ENCODE measurements around the gene ADISSP.
A peak's percentile ranks its signal among the peaks of the same experiment; 100 is the strongest.

The ADISSP gene

DNA sequence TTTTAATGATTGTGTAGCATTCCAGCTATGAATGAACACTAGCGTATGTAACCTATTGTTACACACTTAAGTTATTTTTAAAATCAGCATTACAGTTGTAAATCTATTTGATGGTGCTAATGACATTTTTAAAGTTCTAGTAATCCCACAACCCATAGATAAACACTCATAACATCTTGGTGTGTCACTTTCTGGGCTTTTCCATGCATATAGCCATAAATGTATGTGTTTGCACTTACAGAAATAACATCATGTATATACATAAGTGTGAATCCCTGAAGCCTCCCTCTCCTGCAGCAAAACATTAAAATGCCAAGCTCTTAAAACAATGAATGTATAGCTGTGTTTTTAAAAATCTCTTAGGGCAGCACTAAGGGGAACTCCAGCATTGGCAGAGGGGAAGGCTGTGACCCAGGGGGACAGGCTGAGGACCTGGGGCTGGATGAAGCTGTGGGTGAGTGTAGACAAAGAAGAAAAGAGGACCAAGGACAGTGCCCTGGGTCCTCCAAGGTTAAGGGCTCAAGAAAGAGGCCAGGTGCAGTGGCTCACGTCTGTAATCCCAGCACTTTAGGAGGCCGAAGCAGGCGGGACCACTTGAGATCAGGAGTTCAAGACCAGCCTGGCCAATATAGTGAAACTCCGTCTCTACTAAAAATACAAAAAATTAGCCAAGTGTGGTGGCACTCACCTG, 19.9 kb upstream of the ADISSP start:
- peak overlapping the region; percentile 53 for H3K27ac ChIP-seq (ENCODE audit: insufficient read depth, low read length, poor library complexity, severe bottlenecking)
- H3K4me3 ChIP-seq (ENCODE audit: insufficient read depth, low read depth, low read length, poor library complexity, severe bottlenecking): no peak overlapping the region
- DNase-seq: no peak
- H3K27me3 ChIP-seq (replicated peaks; ENCODE audit: control insufficient read depth, insufficient read depth, low read length, poor library complexity, severe bottlenecking): no peaks in the 10 kb centered on the region
- peaks cover 8% of the 10 kb centered on the region for H3K4me1 ChIP-seq (ENCODE audit: control insufficient read depth, insufficient read depth, low read length, poor library complexity, severe bottlenecking)
- H3K36me3 ChIP-seq (ENCODE audit: control insufficient read depth, insufficient read depth, low read length): no peaks in the 10 kb centered on the region
- H3K9me3 ChIP-seq (ENCODE audit: control insufficient read depth, low read length): no peaks in the 10 kb centered on the region

DNA sequence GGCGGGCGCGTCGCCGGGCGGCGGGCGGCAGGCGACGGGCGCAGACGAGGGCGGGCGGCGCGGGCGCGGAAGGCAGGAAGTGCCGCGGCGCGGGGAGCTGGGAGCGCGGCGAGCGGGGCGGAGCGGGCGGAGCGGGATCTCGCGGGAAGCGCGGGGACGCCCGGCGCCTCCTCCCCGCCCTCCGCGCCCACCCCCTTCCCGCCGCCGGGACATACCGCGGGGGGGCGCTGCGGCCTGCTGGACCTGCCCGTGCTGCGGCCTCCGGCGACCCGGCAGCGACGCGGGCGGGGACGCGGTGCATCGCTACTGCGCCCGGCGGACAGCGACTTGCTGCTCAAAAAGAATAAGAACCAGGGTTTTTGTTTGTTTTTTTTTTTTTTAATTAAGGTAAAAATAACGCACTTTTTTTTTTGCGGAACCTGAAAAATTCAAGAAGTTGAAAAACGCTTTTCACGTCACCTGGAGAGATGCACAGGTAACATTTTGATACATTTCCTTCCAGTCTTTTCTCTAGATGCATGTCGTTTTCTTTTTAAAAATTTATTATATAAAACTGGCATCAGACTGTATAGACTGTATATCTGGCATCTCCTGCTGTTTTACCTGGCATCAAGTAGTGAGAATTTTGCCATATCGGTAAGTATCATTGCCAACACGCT, 19.2 kb upstream of the ADISSP start, which contains the start of gene CENPB:
Gene CENPB (minus strand): TSS at position 76 of the 659 bp plus-strand sequence. CDS start 257 bp downstream, outside the sequence.
- peaks cover 8% of the 10 kb centered on the region for H3K4me1 ChIP-seq (ENCODE audit: control insufficient read depth, insufficient read depth, low read length, poor library complexity, severe bottlenecking)
- H3K27me3 ChIP-seq (replicated peaks; ENCODE audit: control insufficient read depth, insufficient read depth, low read length, poor library complexity, severe bottlenecking): no peaks in the 10 kb centered on the region
- H3K9me3 ChIP-seq (ENCODE audit: control insufficient read depth, low read length): no peaks in the 10 kb centered on the region
- peak within 1 kb of the TSS; percentile 45 for H3K4me3 ChIP-seq (ENCODE audit: insufficient read depth, low read depth, low read length, poor library complexity, severe bottlenecking)
- peak within 1 kb of the TSS; percentile 58 for H3K27ac ChIP-seq (ENCODE audit: insufficient read depth, low read length, poor library complexity, severe bottlenecking)
- no peaks in the 10 kb centered on the region for H3K36me3 ChIP-seq (ENCODE audit: control insufficient read depth, insufficient read depth, low read length)
- peak; percentile 83 to 85 (median 84) for DNase-seq

DNA sequence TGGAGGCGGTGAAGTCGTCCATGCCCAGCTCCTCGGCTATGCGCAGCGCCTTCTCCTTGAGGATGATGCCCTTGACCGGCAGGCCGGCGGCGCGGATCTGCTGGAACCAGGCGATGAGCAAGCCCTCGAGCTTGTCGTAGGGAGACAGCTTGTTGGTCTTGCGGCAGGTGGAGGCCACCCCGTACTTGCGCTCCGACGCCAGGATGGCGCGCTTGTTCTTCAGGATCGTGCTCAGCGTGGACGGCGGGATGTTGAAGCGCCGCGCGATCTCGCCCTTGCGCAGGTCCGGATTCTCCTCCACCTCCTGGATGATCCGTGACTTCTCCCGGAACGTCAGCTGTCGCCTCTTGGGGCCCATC, 18.6 kb upstream of the ADISSP start:
- Histone ChIP-seq H3K9me3 (ENCODE audit: control insufficient read depth, low read length) (no peaks in the 10 kb centered on the region), H3K4me1 (ENCODE audit: control insufficient read depth, insufficient read depth, low read length, poor library complexity, severe bottlenecking) (peaks cover 10% of the 10 kb centered on the region), H3K27ac (ENCODE audit: insufficient read depth, low read length, poor library complexity, severe bottlenecking) (peak overlapping the region; percentile 58), H3K27me3 (replicated peaks; ENCODE audit: control insufficient read depth, insufficient read depth, low read length, poor library complexity, severe bottlenecking) (no peaks in the 10 kb centered on the region), H3K36me3 (ENCODE audit: control insufficient read depth, insufficient read depth, low read length) (no peaks in the 10 kb centered on the region), H3K4me3 (ENCODE audit: insufficient read depth, low read depth, low read length, poor library complexity, severe bottlenecking) (peak overlapping the region; percentile 45)
- peak in 1 of 3 donors; percentile 31 for DNase-seq

- H3K27ac ChIP-seq (ENCODE audit: insufficient read depth, low read length, poor library complexity, severe bottlenecking): peak overlapping the region; percentile 58
- H3K4me3 ChIP-seq (ENCODE audit: insufficient read depth, low read depth, low read length, poor library complexity, severe bottlenecking): no peak overlapping the region
- H3K36me3 ChIP-seq (ENCODE audit: control insufficient read depth, insufficient read depth, low read length): no peaks in the 10 kb centered on the region
- H3K27me3 ChIP-seq (replicated peaks; ENCODE audit: control insufficient read depth, insufficient read depth, low read length, poor library complexity, severe bottlenecking): no peaks in the 10 kb centered on the region
- peaks cover 11% of the 10 kb centered on the region for H3K4me1 ChIP-seq (ENCODE audit: control insufficient read depth, insufficient read depth, low read length, poor library complexity, severe bottlenecking)
- H3K9me3 ChIP-seq (ENCODE audit: control insufficient read depth, low read length): no peaks in the 10 kb centered on the region
- no peak for DNase-seq
Measured at GRCh38 chr20:3785240-3786125, 17.9 kb upstream of the ADISSP start.

- peaks cover 11% of the 10 kb centered on the region for H3K4me1 ChIP-seq (ENCODE audit: control insufficient read depth, insufficient read depth, low read length, poor library complexity, severe bottlenecking)
- no peak overlapping the region for H3K27ac ChIP-seq (ENCODE audit: insufficient read depth, low read length, poor library complexity, severe bottlenecking)
- no peaks in the 10 kb centered on the region for H3K27me3 ChIP-seq (replicated peaks; ENCODE audit: control insufficient read depth, insufficient read depth, low read length, poor library complexity, severe bottlenecking)
- H3K9me3 ChIP-seq (ENCODE audit: control insufficient read depth, low read length): no peaks in the 10 kb centered on the region
- no peaks in the 10 kb centered on the region for H3K36me3 ChIP-seq (ENCODE audit: control insufficient read depth, insufficient read depth, low read length)
- no peak overlapping the region for H3K4me3 ChIP-seq (ENCODE audit: insufficient read depth, low read depth, low read length, poor library complexity, severe bottlenecking)
- DNase-seq: no peak
Measured at GRCh38 chr20:3784863-3785239, 17.3 kb upstream of the ADISSP start.

DNA sequence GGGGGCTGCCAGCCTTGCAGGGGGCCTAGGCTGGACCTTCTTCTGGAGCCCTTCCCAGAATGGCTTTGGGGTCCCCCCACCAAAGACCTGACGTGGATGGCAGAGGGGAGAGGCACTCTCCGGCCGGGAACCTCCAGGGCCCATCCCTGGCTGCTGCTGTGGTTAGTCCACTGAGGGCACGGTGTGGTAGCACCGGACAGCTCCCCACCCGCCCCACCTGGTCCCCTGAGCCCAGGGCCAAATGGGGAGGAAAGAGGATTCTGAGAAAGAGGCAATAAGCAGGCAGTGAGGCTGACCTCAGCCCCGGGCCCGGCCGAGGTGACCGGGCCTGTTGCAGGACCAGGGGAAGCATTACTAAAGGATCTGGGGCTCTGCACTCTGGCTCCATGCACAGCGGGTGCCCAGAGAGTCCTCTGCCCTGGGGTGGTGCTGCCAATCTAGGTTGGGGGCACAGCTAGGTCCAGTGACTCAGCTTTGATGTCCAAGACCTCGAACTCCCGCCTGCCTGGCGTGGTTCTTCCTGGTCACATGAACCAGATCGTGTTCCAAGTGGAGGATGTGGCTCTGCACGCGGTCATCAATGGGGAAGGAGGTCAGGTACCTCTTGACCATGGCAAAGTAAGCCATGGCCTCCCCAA, 16.8 kb upstream of the ADISSP start:
- H3K27ac ChIP-seq (ENCODE audit: insufficient read depth, low read length, poor library complexity, severe bottlenecking): no peak overlapping the region
- no peaks in the 10 kb centered on the region for H3K9me3 ChIP-seq (ENCODE audit: control insufficient read depth, low read length)
- H3K4me3 ChIP-seq (ENCODE audit: insufficient read depth, low read depth, low read length, poor library complexity, severe bottlenecking): no peak overlapping the region

GRCh38 chr20:3783511-3784195, 16.1 kb upstream of the ADISSP start:
- no peaks in the 10 kb centered on the region for H3K9me3 ChIP-seq (ENCODE audit: control insufficient read depth, low read length)
- no peaks in the 10 kb centered on the region for H3K36me3 ChIP-seq (ENCODE audit: control insufficient read depth, insufficient read depth, low read length)
- DNase-seq: no peak
- peaks cover 12% of the 10 kb centered on the region for H3K4me1 ChIP-seq (ENCODE audit: control insufficient read depth, insufficient read depth, low read length, poor library complexity, severe bottlenecking)
- H3K27me3 ChIP-seq (replicated peaks; ENCODE audit: control insufficient read depth, insufficient read depth, low read length, poor library complexity, severe bottlenecking): no peaks in the 10 kb centered on the region
- H3K27ac ChIP-seq (ENCODE audit: insufficient read depth, low read length, poor library complexity, severe bottlenecking): no peak overlapping the region
- no peak overlapping the region for H3K4me3 ChIP-seq (ENCODE audit: insufficient read depth, low read depth, low read length, poor library complexity, severe bottlenecking)

More for the DNA sequence above, 16.8 kb upstream of the ADISSP start:
- peaks cover 11% of the 10 kb centered on the region for H3K4me1 ChIP-seq (ENCODE audit: control insufficient read depth, insufficient read depth, low read length, poor library complexity, severe bottlenecking)
- no peaks in the 10 kb centered on the region for H3K27me3 ChIP-seq (replicated peaks; ENCODE audit: control insufficient read depth, insufficient read depth, low read length, poor library complexity, severe bottlenecking)
- H3K36me3 ChIP-seq (ENCODE audit: control insufficient read depth, insufficient read depth, low read length): no peaks in the 10 kb centered on the region
- DNase-seq: no peak

DNA sequence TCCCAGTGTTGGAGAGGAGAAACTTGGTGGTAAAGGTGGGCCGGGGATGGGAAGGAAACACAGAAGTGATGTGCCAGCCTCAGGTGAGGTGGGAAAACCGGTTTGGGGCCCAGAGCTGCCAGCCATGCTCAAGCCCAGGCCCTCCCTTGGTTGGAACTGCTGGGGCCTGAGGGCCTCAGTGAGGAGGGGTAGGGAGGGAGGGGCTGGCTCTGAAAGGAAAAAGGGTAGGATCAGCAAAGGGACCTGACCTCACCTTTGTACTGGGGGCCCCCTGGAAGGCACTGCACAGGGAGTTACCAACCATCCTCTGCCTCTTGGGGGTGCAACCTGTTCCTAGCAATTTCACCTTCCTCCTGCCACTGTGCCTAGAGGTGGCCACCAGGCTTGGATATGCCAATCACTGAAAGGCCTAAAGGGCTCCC, 15.5 kb upstream of the ADISSP start:
- H3K9me3 ChIP-seq (ENCODE audit: control insufficient read depth, low read length): no peaks in the 10 kb centered on the region
- peaks cover 18% of the 10 kb centered on the region for H3K4me1 ChIP-seq (ENCODE audit: control insufficient read depth, insufficient read depth, low read length, poor library complexity, severe bottlenecking)
- H3K4me3 ChIP-seq (ENCODE audit: insufficient read depth, low read depth, low read length, poor library complexity, severe bottlenecking): no peak overlapping the region
- no peaks in the 10 kb centered on the region for H3K27me3 ChIP-seq (replicated peaks; ENCODE audit: control insufficient read depth, insufficient read depth, low read length, poor library complexity, severe bottlenecking)
- no peak for DNase-seq
- H3K27ac ChIP-seq (ENCODE audit: insufficient read depth, low read length, poor library complexity, severe bottlenecking): no peak overlapping the region
- H3K36me3 ChIP-seq (ENCODE audit: control insufficient read depth, insufficient read depth, low read length): no peaks in the 10 kb centered on the region

DNA sequence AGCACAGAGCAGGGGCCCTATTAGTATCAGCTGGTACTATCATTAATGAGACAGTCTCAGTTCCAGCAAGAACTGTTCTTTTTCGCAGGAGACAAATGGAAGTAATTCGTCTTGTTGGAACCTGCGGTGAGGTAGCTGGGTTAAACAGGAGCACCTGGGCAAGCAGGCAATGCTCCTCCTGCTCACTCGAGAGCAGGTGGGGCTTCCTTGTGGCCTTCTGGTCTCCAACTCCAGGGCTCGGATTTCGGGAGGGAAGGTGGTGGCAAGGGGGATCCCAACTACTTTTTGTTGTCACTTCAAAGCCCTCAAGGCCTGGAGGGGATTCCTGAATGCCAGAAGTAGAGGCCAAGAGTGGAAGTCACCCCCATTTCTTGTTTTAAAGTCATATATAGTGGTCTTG, 15.0 kb upstream of the ADISSP start:
- Histone ChIP-seq H3K36me3 (ENCODE audit: control insufficient read depth, insufficient read depth, low read length) (no peaks in the 10 kb centered on the region), H3K4me1 (ENCODE audit: control insufficient read depth, insufficient read depth, low read length, poor library complexity, severe bottlenecking) (peaks cover 22% of the 10 kb centered on the region), H3K27me3 (replicated peaks; ENCODE audit: control insufficient read depth, insufficient read depth, low read length, poor library complexity, severe bottlenecking) (no peaks in the 10 kb centered on the region), H3K27ac (ENCODE audit: insufficient read depth, low read length, poor library complexity, severe bottlenecking) (no peak overlapping the region), H3K4me3 (ENCODE audit: insufficient read depth, low read depth, low read length, poor library complexity, severe bottlenecking) (no peak overlapping the region), H3K9me3 (ENCODE audit: control insufficient read depth, low read length) (no peaks in the 10 kb centered on the region)
- DNase-seq: no peak
